Trophoblast cell (in vitro differentiated cells and primary cell): Measurements from ENCODE around the gene ZNF212.
"Not testable (repeated sequence)": the region's sequence is repeated elsewhere in the genome, so short reads cannot be mapped to it uniquely, and the experiment has no call there.

Experiments used
- DNase-seq, 2 donors: peaks; one replicate each; pipeline ENCODE4 v3.0.0-alpha.2; 2016
- H2AFZ ChIP-seq: 2 replicates; pipeline ENCODE4 v1.6.1; 2013; ENCODE audit warnings: low read length, moderate library complexity, mild to moderate bottlenecking; ENCODE audit not compliant: insufficient read depth, poor library complexity
- H2AK5ac ChIP-seq: 2 replicates; pipeline ENCODE4 v1.6.1; 2013; ENCODE audit warnings: mild to moderate bottlenecking, low read length
- H2BK120ac ChIP-seq: 2 replicates; pipeline ENCODE4 v1.6.1; 2013; ENCODE audit warnings: low read length, mild to moderate bottlenecking, moderate library complexity; ENCODE audit not compliant: insufficient read depth, poor library complexity
- H2BK12ac ChIP-seq: 2 replicates; pipeline ENCODE4 v1.6.1; 2013; ENCODE audit warnings: mild to moderate bottlenecking, low read length, moderate library complexity
- H2BK5ac ChIP-seq: 2 replicates; pipeline ENCODE4 v1.6.1; 2013; ENCODE audit warnings: low read length, low read depth, moderate library complexity, mild to moderate bottlenecking; ENCODE audit not compliant: poor library complexity
- H3K14ac ChIP-seq: 2 replicates; pipeline ENCODE4 v1.6.1; 2013; ENCODE audit warnings: mild to moderate bottlenecking, low read length
- H3K18ac ChIP-seq: 2 replicates; pipeline ENCODE4 v1.6.1; 2013; ENCODE audit warnings: mild to moderate bottlenecking, low read length
- H3K23ac ChIP-seq: 2 replicates; pipeline ENCODE4 v1.6.1; 2013; ENCODE audit warnings: low read length
- H3K27ac ChIP-seq: 2 replicates; pipeline ENCODE4 v1.5.1; 2013; ENCODE audit warnings: low read depth, mild to moderate bottlenecking, inconsistent platforms, low read length, moderate library complexity
- H3K27me3 ChIP-seq: 2 replicates; pipeline ENCODE4 v1.6.1; 2013; ENCODE audit warnings: inconsistent platforms, mild to moderate bottlenecking, low read length, moderate library complexity; ENCODE audit not compliant: insufficient read depth
- H3K36me3 ChIP-seq, 2 experiments: 1 replicate in 1 of 2; 2 replicates in 1 of 2; pipeline ENCODE4 v1.6.1; 2013; ENCODE audit warnings: low read length in 2 of 2, mild to moderate bottlenecking in 2 of 2, moderate library complexity in 1 of 2; ENCODE audit not compliant: insufficient read depth in 2 of 2, control insufficient read depth in 1 of 2
- H3K4ac ChIP-seq: 2 replicates; pipeline ENCODE4 v1.6.1; 2013; ENCODE audit warnings: low read depth, mild to moderate bottlenecking, low read length, moderate library complexity
- H3K4me1 ChIP-seq, 2 experiments: 1 replicate in 1 of 2; 2 replicates in 1 of 2; pipeline ENCODE4 v1.6.1; 2013; ENCODE audit warnings: low read length in 2 of 2, mild to moderate bottlenecking in 2 of 2, moderate library complexity in 1 of 2; ENCODE audit not compliant: insufficient read depth in 2 of 2, control insufficient read depth in 1 of 2
- H3K4me2 ChIP-seq: 2 replicates; pipeline ENCODE4 v1.6.1; 2013; ENCODE audit warnings: inconsistent platforms, mild to moderate bottlenecking, low read length, moderate library complexity
- H3K4me3 ChIP-seq: 2 replicates; pipeline ENCODE4 v1.5.1; 2013; ENCODE audit warnings: mild to moderate bottlenecking, low read depth, low read length, inconsistent platforms
- H3K79me1 ChIP-seq: one replicate; pipeline ENCODE4 v1.6.1; 2013; ENCODE audit warnings: low read length
- H3K79me2 ChIP-seq: 2 replicates; pipeline ENCODE4 v1.6.1; 2013; ENCODE audit warnings: low read length, mild to moderate bottlenecking; ENCODE audit not compliant: control insufficient read depth, insufficient read depth, poor library complexity
- H3K9ac ChIP-seq: 2 replicates; pipeline ENCODE4 v1.6.1; 2013; ENCODE audit warnings: mild to moderate bottlenecking, low read length
- H3K9me3 ChIP-seq: 2 replicates; pipeline ENCODE4 v1.6.1; 2013; ENCODE audit warnings: low read depth, mild to moderate bottlenecking, control low read depth, inconsistent platforms, low read length; ENCODE audit not compliant: insufficient read depth
- H4K12ac ChIP-seq: 2 replicates; pipeline ENCODE4 v1.6.1; 2013; ENCODE audit warnings: low read depth, mild to moderate bottlenecking, low read length, moderate library complexity
- H4K8ac ChIP-seq: 2 replicates; pipeline ENCODE4 v1.6.1; 2013; ENCODE audit warnings: low read depth, mild to moderate bottlenecking, low read length, moderate library complexity
- H4K91ac ChIP-seq: one replicate; pipeline ENCODE4 v1.6.1; 2013; ENCODE audit warnings: low read depth, mild to moderate bottlenecking, low read length, moderate library complexity
- WGBS: extraction: QIAGEN DNeasy Blood & Tissue Kit; methylation state at CpG from one replicate; pipeline ENCODE4 v1.1.7; 2013; ENCODE audit warnings: missing lambda C conversion rate; ENCODE audit not compliant: insufficient read length, insufficient coverage; ENCODE audit errors: extremely low coverage; 5-methylcytosine and 5-hydroxymethylcytosine counted together

ZNF212 gene

DNA sequence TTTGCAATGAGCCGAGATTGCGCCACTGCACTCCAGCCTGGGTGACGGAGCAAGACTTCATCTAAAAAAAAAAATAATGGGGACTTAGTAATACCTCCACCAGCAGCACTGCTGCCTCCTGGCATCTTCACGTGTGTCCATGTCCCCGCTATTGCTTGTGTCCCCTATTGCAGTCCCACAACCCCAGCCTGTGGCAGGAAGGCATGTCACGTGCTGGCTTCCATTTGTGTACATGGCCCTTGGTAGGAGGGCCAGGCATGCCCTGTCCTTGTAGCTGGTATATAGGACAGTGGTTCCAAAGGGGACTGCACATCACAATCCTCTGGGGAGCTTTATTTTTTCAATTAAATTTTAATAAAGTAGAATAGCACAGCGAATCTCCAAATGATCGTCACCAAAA lies 28.3 kb downstream of the ZNF212 start:
- Histone ChIP-seq H3K18ac (no peak overlapping the region), H3K79me1 (no peaks in the 10 kb centered on the region), H3K4me1 (peaks cover 0 to 4% of the 10 kb centered on the region in 2 experiments), H4K12ac (no peak overlapping the region), H3K23ac (no peak overlapping the region), H2AK5ac (no peak overlapping the region), H2BK120ac (no peak overlapping the region), H3K4me3 (peak overlapping the region; percentile 16), H2AFZ (no peak overlapping the region), H3K9me3 (no peaks in the 10 kb centered on the region), H2BK5ac (no peak overlapping the region), H3K4ac (no peak overlapping the region), H3K27me3 (no peaks in the 10 kb centered on the region), H3K4me2 (no peak overlapping the region), H3K14ac (no peak overlapping the region), H4K8ac (no peak overlapping the region), H3K36me3 (peaks cover 21 to 23% of the 10 kb centered on the region in 2 experiments), H3K79me2 (no peaks in the 10 kb centered on the region), H4K91ac (no peak overlapping the region), H3K9ac (no peak overlapping the region), H3K27ac (no peak overlapping the region), H2BK12ac (no peak overlapping the region)
- no CpG with 5 or more reads among the region's 8 CpGs for WGBS
- no peak for DNase-seq

DNA sequence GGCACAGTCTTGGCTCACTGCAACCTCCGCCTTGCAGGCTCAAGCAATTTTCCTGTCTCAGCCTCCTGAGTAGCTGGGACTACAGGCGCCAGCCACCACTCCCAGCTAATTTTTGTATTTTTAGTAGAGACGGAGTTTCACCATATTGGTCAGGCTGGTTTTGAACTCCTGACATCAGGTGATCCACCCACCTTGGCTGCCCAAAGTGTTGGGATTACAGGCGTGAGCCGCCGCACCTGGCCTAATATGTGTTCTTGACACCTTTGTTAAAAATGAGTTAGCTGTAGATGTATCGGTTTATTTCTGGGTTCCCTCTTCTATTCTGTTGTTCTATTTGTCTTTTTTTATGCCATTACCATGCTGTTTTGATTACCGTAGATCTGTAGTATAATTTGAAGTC lies 35.0 kb downstream of the ZNF212 start:
- no CpG with 5 or more reads among the region's 8 CpGs for WGBS
- not testable (repeated sequence) for H3K14ac ChIP-seq, H2BK12ac ChIP-seq, H3K9me3 ChIP-seq, H2BK5ac ChIP-seq, H3K9ac ChIP-seq, H3K79me1 ChIP-seq, H3K27me3 ChIP-seq, H3K4me3 ChIP-seq, H3K4me2 ChIP-seq, H2BK120ac ChIP-seq, DNase-seq, H2AFZ ChIP-seq, H3K4me1 ChIP-seq, H4K8ac ChIP-seq, H4K91ac ChIP-seq, H2AK5ac ChIP-seq, H3K18ac ChIP-seq, H3K4ac ChIP-seq, H3K23ac ChIP-seq, H4K12ac ChIP-seq, H3K27ac ChIP-seq, H3K79me2 ChIP-seq
- peaks cover 26 to 27% of the 10 kb centered on the region in 2 experiments for H3K36me3 ChIP-seq

DNA sequence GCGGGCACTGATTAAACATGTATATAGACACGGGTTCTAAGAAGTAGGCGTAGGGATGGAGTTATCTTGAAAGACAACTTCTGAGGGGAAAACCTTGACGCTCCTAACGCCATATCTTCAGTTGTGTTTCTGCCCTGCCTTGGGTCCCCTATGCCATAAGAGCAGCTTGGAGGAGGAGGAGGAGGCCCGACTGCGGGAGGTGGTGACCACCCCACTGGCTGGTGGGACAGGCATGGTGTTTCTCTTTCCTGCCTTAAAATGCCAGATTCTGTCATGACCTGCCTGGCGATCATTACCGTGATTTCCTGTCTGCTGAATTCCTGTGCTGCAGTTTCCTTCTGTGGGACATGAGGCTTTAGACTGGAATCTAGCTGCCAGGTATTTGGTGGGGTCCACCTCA lies 38.4 kb downstream of the ZNF212 start:
- Histone ChIP-seq H3K4me1 (no peaks in the 10 kb centered on the region), H4K12ac (no peak overlapping the region), H2BK120ac (no peak overlapping the region), H3K27me3 (no peaks in the 10 kb centered on the region), H3K9ac (no peak overlapping the region), H2AFZ (no peak overlapping the region), H3K79me2 (no peaks in the 10 kb centered on the region), H4K91ac (no peak overlapping the region), H2BK12ac (no peak overlapping the region), H3K4me3 (no peak overlapping the region), H3K4me2 (no peak overlapping the region), H3K14ac (no peak overlapping the region), H3K23ac (no peak overlapping the region), H3K27ac (no peak overlapping the region), H4K8ac (no peak overlapping the region), H2BK5ac (no peak overlapping the region), H3K4ac (no peak overlapping the region), H3K36me3 (peaks cover 44% of the 10 kb centered on the region in 2 experiments), H3K9me3 (no peaks in the 10 kb centered on the region), H3K18ac (no peak overlapping the region), H2AK5ac (no peak overlapping the region), H3K79me1 (no peaks in the 10 kb centered on the region)
- WGBS, result no CpG with 5 or more reads among the region's 9 CpGs
- DNase-seq, result no peak

DNA sequence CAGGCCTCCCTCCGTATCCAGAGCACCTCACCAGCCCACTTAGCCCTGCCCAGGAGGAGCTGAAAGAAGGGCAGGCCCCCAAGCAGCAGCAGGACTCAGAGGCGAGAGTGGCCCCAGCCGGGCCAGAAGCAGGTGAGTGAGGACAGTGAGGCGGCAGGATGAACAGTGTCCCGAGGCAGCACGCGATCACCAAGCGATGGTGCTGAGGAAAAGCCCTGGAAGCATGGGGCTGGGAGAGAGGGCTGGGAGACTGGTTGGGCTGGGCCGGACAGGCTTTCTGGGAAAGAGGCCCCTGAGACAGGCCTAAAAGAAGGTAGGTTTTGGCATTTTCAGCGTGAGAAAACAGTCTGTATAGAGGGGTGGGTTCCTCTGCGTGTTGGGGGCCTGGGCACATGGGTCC lies 38.9 kb downstream of the ZNF212 start:
- Histone ChIP-seq H3K9me3 (no peaks in the 10 kb centered on the region), H2AFZ (no peak overlapping the region)
- no peak for DNase-seq

More for the DNA sequence above, 38.9 kb downstream of the ZNF212 start:
- Histone ChIP-seq H3K27ac (no peak overlapping the region), H3K4me2 (no peak overlapping the region), H3K4ac (no peak overlapping the region), H4K8ac (no peak overlapping the region), H4K91ac (no peak overlapping the region), H3K4me3 (no peak overlapping the region), H3K23ac (no peak overlapping the region), H2AK5ac (no peak overlapping the region), H3K18ac (no peak overlapping the region), H2BK120ac (no peak overlapping the region), H3K27me3 (no peaks in the 10 kb centered on the region), H3K79me2 (no peaks in the 10 kb centered on the region), H2BK5ac (no peak overlapping the region), H3K79me1 (no peaks in the 10 kb centered on the region), H3K9ac (no peak overlapping the region), H3K36me3 (peaks cover 44 to 46% of the 10 kb centered on the region in 2 experiments), H3K4me1 (no peaks in the 10 kb centered on the region), H4K12ac (no peak overlapping the region), H3K14ac (no peak overlapping the region), H2BK12ac (no peak overlapping the region)
- WGBS, result no CpG with 5 or more reads among the region's 11 CpGs
